SH-SY5Y (cell line): Measurements from ENCODE around the gene MOSMO.

Experiments
- GATA2 ChIP-seq: IDR thresholded peaks from 2 replicates; pipeline ENCODE4 v1.6.1; 2011; ENCODE audit warnings: mild to moderate bottlenecking, low read depth, low read length
- GATA3 ChIP-seq: IDR thresholded peaks from 2 replicates; pipeline ENCODE4 v1.6.1; 2011; ENCODE audit warnings: low read depth, mild to moderate bottlenecking, low read length, moderate library complexity

Gene MOSMO

GRCh38 chr16:21991621-21992020, 16.3 kb upstream of the MOSMO start:
- TF ChIP-seq GATA3 (no peak), GATA2 (0 out of 2 replicates have a peak, but pooled peaks have one; percentile 11)

- no peak for TF ChIP-seq GATA3
- TF ChIP-seq GATA2 = no peak
Observed at GRCh38 chr16:21994856-21995465, 12.9 kb upstream of the MOSMO start.

GRCh38 chr16:21996923-21997696, 10.8 kb upstream of the MOSMO start:
- TF ChIP-seq GATA2 (no peak), GATA3 (no peak)

GRCh38 chr16:21997697-21998480, 10.0 kb upstream of the MOSMO start:
- TF ChIP-seq GATA2 (no peak), GATA3 (no peak)

- TF ChIP-seq GATA3 (no peak), GATA2 (no peak)
Observed at GRCh38 chr16:22001591-22001990, 6.3 kb upstream of the MOSMO start.

- no peak for TF ChIP-seq GATA3
- no peak for TF ChIP-seq GATA2
Observed at GRCh38 chr16:22003195-22003594, 4.7 kb upstream of the MOSMO start.

GRCh38 chr16:22004341-22004740, 3.6 kb upstream of the MOSMO start:
- TF ChIP-seq GATA2 (no peak), GATA3 (no peak)

- TF ChIP-seq GATA2 (no peak), GATA3 (no peak)
Observed at GRCh38 chr16:22005746-22006145, 2.2 kb upstream of the MOSMO start.

GRCh38 chr16:22006636-22007035, 1.3 kb upstream of the MOSMO start:
- no peak for TF ChIP-seq GATA3
- no peak for TF ChIP-seq GATA2

GRCh38 chr16:22007159-22007508, 777 bp upstream of the MOSMO start:
- TF ChIP-seq GATA3 (no peak), GATA2 (no peak)

- TF ChIP-seq GATA2 (peak; percentile 34; the same call in 1 of the 2 replicates), GATA3 (no peak)
Observed at GRCh38 chr16:22008215-22009059, 526 bp downstream of the MOSMO start.

- TF ChIP-seq GATA2 (no peak), GATA3 (no peak)
Observed at GRCh38 chr16:22010902-22011301, 3.0 kb downstream of the MOSMO start.

GRCh38 chr16:22012241-22012640, 4.3 kb downstream of the MOSMO start:
- TF ChIP-seq GATA3 (no peak), GATA2 (no peak)

- no peak for TF ChIP-seq GATA3
Observed at GRCh38 chr16:22013486-22013885, 5.6 kb downstream of the MOSMO start.
